Endothelial cell (in vitro differentiated cells): ENCODE results near the gene KCNK17. TPM values are rescaled to one million over a fixed set of nuclear protein-coding genes. Genes with fewer than 3 reads are reported as not detected.

Experiments used
- DNase-seq: peaks from one replicate; pipeline ENCODE4 v3.0.0; 2021; ENCODE audit warnings: low spot score
- H3K27ac Mint-ChIP-seq: one replicate; pipeline ENCODE4 v1.8.0; 2021; ENCODE audit warnings: mixed read lengths, inconsistent platforms; ENCODE audit not compliant: unreplicated experiment
- H3K27me3 Mint-ChIP-seq: one replicate; pipeline ENCODE4 v1.8.0; 2021; ENCODE audit warnings: mild to moderate bottlenecking, moderate library complexity, mixed read lengths, inconsistent platforms; ENCODE audit not compliant: unreplicated experiment
- H3K36me3 Mint-ChIP-seq: one replicate; pipeline ENCODE4 v1.8.0; 2021; ENCODE audit warnings: mild to moderate bottlenecking, low read depth, mixed read lengths, inconsistent platforms; ENCODE audit not compliant: unreplicated experiment
- H3K4me1 Mint-ChIP-seq: one replicate; pipeline ENCODE4 v1.8.0; 2021; ENCODE audit warnings: mild to moderate bottlenecking, mixed read lengths, inconsistent platforms; ENCODE audit not compliant: unreplicated experiment
- H3K4me3 Mint-ChIP-seq: one replicate; pipeline ENCODE4 v1.8.0; 2021; ENCODE audit warnings: mild to moderate bottlenecking, mixed read lengths, inconsistent platforms; ENCODE audit not compliant: unreplicated experiment
- H3K9me3 Mint-ChIP-seq: one replicate; pipeline ENCODE4 v1.8.0; 2021; ENCODE audit warnings: mixed read lengths, inconsistent platforms; ENCODE audit not compliant: unreplicated experiment
- CTCF ChIP-seq: fragments of 200-600 bp; sonication (generic); IDR thresholded peaks from one replicate; pipeline ENCODE4 v1.5.0; 2021; ENCODE audit warnings: antibody characterized with exemption; ENCODE audit not compliant: unreplicated experiment
- total RNA-seq: library from RNA; stranded (reverse); fragmentation: NEBNext Ultra II Directional; extraction: Animal tissue kit (Norgen Biotek cat#: 25700); gene quantifications from one replicate; pipeline ENCODE4 v1.2.1, GENCODE V29; 2021; ENCODE audit not compliant: unreplicated experiment

The KCNK17 gene
- total RNA-seq, 1 donor from 2014 or later: 180 TPM

DNA sequence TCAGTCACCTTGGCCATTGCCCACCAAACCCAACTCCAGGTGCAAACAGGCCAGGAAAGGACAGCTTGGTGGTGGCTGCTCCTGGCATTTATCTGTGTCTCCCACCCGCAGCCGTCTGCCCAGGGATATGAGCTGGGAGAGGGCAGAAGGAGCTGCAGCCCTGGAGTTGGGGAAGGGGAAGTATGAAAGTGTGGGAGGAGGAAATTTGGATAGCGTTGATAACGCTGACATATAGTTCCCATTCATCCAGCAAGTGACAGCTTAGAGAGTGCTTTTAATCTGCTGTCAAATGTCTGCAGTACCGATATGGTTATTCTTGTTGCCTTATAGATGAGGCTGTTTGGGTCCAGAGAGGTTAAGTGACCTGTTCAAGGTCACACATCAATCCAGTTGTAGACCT, 7.5 kb upstream of the KCNK17 start:
- Mint-ChIP-seq H3K36me3 (peaks cover 19% of the 10 kb centered on the region), H3K9me3 (no peaks in the 10 kb centered on the region), H3K4me3 (no peak overlapping the region), H3K4me1 (peaks cover 14% of the 10 kb centered on the region), H3K27ac (no peak overlapping the region), H3K27me3 (peaks cover 10% of the 10 kb centered on the region)
- no peak for TF ChIP-seq CTCF
- DNase-seq: no peak

- H3K9me3 Mint-ChIP-seq: no peaks in the 10 kb centered on the region
- peaks cover 18% of the 10 kb centered on the region for H3K4me1 Mint-ChIP-seq
- H3K36me3 Mint-ChIP-seq: peaks cover 16% of the 10 kb centered on the region
- H3K27ac Mint-ChIP-seq: no peak overlapping the region
- DNase-seq: no peak
- TF ChIP-seq CTCF: no peak
- H3K27me3 Mint-ChIP-seq: peaks cover 8% of the 10 kb centered on the region
- H3K4me3 Mint-ChIP-seq: no peak overlapping the region
Observed at GRCh38 chr6:39320363-39320984, 6.3 kb upstream of the KCNK17 start.

DNA sequence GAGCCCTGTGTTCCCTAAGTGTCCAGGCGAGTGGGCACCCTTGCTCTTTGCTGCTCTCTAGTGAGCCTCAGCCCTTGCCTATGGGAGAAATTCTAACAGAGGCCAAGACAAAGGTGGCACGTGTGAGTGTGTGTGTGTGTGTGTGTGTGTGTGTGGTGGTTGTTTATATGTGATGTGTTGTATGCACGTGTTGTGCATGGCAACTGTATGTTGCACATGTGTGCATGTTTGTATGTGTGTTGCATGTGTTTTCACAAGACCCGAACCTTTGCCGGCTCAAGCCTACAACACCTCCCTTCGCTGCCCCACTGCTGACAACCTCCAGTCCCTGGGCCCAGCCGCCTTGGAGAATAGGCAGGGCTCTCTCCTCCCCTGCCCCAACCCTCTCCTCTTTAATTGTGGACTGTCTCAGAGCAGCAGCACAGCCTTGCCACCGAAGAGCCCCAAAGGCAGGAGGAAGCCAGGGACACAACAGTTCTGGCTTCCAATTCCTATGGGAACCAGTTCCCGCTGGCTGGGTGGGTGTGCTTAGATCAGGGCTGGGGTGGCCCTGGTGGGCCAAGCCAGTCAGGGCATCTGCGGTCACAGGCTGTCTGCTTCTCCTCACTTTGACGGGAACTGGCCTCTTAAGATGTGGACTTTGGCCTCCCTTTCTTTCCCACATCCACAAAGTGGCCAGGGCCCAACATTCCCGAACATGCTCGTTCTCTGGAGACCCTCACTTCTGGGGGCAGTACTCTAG, 5.6 kb upstream of the KCNK17 start:
- peaks cover 23% of the 10 kb centered on the region for H3K4me1 Mint-ChIP-seq
- TF ChIP-seq CTCF: no peak
- H3K9me3 Mint-ChIP-seq: no peaks in the 10 kb centered on the region
- no peak for DNase-seq
- H3K27ac Mint-ChIP-seq: no peak overlapping the region
- no peak overlapping the region for H3K4me3 Mint-ChIP-seq
- H3K27me3 Mint-ChIP-seq: peaks cover 14% of the 10 kb centered on the region
- peaks cover 16% of the 10 kb centered on the region for H3K36me3 Mint-ChIP-seq

DNA sequence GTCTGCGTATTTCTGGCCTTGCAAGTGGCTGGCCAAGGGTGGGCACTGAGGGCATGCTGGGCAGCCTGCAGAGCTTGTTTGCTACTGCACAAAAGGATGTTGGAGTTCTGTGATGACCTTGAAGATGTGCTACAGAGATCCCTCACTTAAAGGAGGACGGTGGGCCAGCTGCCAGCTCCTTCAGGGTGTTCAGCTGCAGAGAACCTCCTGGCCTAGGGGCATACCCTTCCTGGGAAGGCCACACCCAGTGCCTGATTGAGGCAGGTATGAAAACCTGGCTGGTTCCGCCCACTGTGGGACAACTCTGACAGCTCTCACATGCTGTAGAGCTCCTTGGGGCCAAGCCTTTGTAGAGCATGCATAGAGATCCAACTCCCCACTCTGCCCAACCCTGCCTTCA, 3.0 kb upstream of the KCNK17 start:
- H3K36me3 Mint-ChIP-seq: peaks cover 13% of the 10 kb centered on the region
- peak overlapping the region; percentile 63 for H3K4me3 Mint-ChIP-seq
- no peak for DNase-seq
- H3K27me3 Mint-ChIP-seq: peaks cover 14% of the 10 kb centered on the region
- no peak for TF ChIP-seq CTCF
- H3K9me3 Mint-ChIP-seq: no peaks in the 10 kb centered on the region
- H3K4me1 Mint-ChIP-seq: peaks cover 25% of the 10 kb centered on the region
- no peak overlapping the region for H3K27ac Mint-ChIP-seq
